NCI-H748 (cell line): Measurements from ENCODE around the gene NSG2.

ENCODE experiments used
- DNase-seq: peaks from one replicate; lab custom pipeline; 2025; ENCODE audit not compliant: unreplicated experiment; lab: John Stamatoyannopoulos, UW

The NSG2 gene

DNA sequence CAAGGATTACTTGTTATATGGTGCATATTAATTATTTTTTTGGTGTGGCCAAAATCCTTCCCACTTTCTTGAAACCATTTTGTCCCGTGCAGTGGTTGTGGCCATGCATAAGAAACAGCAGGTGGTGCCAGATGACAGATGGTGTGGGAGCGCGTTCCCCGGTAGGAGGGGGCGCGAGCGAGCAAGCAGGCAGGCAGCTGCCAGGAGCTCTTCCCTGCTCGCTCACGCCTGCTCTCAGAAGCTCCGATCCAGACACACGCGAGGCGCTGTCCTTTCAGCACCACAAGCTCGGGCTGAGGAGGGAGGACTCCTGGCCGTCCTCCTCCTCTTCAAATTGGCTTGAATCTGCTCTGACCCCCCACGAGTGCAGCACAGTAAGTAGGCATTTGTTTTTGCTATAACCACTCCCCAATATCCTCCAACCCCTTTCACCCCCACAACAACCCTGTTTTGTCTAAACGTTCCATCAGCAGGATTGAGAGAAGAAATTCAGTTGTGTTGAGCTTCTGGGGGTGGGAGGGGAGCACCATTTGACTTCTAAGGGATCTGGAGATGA, at the start of gene NSG2:
NSG2 (plus strand) TSS at position 237 of the 556 bp plus-strand sequence. CDS start 1,050 bp downstream, outside the sequence.
- DNase-seq, result peak; percentile 96

DNA sequence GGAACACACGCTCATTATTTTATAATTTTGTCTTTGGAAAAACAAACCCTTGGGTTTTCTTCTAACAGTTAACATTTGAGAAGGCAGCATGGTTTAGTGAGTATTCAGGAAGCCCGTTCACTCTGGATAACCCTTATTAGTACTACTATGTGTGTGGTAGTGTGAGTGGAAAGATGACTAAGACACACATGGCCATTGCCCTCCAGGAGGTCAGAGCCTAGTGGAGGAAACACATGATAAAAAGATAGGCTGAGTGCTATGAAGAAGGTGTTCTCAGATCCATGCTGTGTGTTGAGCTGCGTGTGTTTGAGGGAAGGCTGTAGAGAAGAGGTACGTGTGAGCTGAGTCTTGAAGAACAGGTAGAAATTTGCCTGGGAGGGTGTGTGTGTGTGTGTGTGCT, 48.2 kb upstream of the NSG2 start:
- DNase-seq, result no peak

DNA sequence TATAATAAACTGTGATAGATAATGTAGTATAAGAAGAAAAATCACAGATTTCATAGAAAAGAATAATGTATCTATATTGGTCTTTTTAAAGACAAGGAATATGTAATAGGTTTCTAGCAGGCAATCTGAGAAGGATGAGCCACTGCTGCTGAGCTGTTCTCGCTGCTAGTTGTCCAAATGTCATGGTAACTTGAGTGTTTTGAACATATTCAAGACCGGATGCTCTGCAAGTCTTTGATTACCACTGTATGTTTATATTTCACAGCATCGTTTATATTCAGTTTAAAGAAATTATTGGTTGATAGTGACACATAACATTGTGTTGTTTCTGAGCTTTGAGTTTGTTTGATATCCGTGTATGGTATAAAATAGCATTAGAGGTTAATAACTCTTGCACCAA, 47.0 kb upstream of the NSG2 start:
- peak; percentile 40 for DNase-seq

DNA sequence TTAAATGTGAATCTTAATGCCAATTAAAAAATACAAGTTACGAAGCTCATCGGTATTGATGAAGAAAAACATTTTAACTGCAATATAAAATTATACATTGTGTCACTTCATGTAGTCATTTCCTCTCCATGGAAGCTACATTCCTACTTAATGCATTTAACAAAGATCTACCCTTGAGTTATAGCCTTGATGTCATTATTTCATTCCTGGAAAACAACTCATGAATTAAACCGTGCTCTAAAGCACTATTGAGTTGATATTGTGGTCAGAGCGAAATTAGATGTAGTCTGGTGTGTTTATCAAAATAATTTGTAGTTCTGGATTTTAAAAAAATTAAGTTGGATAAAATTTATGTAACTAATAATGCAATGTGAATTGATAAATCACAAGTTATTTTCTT, 45.4 kb upstream of the NSG2 start:
- DNase-seq, result no peak

DNA sequence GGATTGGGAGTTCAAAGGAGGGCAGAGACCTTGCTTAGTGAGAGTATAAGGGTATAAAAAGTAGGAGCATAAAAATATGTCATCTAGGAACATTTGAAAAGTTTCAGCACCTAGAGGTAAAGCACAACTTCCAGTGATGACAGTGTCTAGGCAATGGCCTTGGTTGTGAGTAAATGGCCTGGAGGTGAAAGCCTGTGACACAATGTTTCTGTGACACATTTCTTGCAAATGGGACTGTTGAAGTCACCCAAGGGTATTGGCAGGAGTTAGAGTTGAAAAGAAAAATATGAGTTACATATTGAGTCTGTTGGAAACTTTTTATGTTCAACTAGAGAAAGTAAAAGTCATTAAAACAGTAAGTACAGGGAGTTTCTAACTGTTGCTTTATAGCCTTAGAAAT, 41.7 kb upstream of the NSG2 start:
- DNase-seq, result no peak

DNA sequence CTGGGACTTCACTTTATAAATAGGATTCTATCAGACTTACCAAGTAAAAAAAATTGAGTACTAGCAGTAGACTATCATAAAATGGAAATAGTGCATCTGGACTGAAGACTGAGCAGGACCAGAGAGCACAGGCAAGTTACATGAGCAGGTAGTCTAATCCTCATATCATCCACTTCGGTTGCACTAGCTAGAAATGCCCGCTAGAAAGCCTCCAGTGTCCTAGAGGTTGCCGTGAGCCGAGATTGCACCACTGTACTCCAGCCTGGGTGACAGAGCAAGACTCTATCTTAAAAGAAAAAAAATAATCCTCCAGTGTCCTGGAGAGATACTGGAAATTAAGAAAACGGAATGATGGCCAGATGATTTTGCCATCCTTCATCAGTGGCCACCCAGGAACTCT, 36.6 kb upstream of the NSG2 start:
- no peak for DNase-seq

DNA sequence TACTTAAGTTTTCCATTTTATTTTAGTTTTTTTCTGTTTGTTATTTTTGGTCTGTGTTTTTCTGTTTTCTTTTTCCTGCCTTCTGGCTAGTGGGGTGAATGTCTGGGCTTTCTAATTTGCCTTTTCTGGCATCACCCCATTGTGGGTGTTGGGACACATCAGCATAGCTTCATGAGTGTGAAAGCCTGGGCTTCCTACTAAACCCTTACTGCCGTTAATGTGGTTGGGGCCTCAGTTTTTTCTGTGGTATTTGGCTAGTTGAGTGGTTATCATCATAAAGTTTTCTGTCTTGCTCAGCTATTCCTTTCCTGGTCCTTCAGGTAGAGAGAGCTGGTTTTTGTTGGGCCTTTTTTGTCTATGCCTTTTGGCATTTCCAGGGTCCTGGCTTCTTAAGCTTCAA, 35.1 kb upstream of the NSG2 start:
- DNase-seq, result no peak

DNA sequence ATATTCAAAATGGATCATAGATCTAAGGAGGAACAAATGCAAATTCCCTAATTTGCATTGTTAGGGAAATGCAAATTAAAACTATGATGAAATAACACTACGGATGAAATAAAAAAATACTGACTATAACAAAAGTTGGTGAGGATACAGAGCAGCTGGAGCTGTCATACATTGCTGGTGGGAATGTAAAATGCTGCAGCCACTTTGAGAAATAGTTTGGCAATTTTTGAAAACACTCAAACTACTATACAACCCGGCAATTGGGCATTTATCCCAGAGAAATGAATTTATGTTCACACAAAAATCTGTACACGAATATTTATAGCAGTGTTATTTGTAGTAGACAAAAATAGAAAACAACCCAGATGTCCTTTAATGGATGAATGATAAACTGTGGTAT, 34.1 kb upstream of the NSG2 start:
- DNase-seq, result no peak

DNA sequence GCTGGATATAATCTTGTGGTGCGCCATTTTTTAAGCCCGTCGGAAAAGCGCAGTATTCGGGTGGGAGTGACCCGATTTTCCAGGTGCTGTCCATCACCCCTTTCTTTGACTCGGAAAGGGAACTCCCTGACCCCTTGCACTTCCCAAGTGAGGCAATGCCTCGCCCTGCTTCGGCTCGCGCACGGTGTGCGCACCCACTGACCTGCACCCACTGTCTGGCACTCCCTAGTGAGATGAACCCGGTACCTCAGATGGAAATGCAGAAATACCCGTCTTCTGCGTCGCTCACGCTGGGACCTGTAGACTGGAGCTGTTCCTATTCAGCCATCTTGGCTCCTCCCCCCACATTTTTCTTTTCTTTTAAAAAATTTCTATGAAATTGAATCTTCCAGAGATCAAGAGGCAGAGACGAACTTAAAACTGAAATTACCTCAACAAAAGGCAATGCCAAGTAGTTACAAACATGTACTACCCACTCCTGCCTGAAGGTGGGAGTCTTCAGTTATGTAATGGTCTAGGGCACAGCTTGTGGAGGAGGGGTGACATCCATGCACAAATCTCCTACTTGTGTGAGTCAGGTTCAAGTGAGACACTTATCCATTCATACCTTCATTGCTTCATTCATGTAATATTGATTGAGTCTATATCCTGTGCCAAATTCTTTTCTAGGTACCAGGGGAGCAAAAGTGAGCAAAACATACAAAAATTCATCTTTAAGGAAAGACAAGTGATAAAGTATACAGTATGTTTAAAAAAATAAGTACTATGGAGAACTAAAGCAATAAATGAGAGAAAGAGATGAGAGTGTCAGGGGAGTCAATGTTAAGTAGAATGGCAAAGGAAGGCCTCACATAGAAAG, 25.2 kb upstream of the NSG2 start:
- DNase-seq, result peak; percentile 86

DNA sequence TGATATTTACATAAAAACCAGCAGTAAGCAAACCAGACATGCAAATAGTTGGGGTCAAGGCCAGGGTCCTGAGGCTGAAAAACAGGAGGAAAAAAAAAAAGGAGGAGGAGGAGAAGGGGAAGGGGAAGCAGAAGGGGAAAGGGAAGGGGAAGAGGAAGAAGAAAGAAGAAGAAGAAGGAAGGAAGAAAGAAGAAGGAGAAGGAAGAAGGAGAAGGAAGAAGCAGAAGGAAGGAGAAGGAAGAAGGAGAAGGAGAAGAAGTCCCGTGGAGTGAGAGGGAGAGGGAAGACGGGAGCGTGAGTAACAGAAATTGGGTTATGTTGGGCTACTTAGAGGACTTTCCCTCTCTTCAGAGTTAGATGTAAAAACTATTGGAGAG, 24.6 kb upstream of the NSG2 start:
- DNase-seq, result no peak

DNA sequence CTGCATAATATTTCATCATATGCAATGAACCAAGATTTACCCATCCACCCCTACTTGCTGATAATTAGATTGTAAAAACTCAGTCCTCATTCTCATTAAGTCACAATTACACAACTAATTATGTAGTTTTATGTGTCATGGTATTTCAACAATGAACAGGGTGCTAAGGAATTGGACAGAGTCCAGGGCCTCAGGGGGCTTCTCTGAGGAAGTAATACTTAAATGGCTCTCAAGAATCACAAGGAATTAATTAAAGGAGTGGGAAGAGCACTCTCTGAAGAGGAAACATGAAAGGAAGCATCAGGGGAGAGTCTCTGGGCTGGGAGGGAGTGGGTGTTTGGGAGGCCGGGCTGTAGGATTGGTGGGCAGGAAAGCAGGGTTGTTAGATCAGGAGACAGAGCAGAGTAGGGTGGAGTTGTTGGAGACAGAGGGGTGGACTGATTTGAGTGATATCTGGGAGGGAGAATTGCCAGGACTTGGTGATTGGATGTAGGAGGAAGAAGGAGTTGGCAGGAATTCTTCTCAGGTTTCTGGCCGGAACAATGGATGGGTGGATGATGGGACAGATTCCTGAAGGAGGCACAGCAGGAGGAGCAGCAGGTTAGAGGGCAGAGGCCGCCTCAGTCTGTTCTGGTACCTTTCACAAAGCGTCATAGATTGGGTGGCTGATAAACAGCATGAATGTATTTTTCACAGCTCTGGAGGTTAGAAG, 23.0 kb upstream of the NSG2 start:
- DNase-seq, result no peak

DNA sequence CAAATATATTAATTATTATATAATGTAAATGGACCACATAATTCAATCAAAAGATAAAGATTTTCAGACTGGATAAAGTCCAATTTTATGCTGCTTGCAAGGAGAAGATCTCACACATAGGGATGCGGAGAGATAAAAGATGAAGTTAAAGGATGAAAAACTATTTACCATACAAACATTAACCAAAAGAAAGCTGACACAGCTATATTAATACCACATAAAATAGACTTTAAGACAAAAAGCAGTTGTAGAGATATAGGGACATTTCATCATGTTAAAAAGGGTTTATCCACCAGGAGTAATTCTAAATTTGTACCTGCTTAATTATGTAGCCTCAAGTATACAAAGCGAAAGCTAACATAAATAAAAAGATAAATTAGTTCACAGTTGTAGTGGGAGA, 15.2 kb upstream of the NSG2 start:
- no peak for DNase-seq

DNA sequence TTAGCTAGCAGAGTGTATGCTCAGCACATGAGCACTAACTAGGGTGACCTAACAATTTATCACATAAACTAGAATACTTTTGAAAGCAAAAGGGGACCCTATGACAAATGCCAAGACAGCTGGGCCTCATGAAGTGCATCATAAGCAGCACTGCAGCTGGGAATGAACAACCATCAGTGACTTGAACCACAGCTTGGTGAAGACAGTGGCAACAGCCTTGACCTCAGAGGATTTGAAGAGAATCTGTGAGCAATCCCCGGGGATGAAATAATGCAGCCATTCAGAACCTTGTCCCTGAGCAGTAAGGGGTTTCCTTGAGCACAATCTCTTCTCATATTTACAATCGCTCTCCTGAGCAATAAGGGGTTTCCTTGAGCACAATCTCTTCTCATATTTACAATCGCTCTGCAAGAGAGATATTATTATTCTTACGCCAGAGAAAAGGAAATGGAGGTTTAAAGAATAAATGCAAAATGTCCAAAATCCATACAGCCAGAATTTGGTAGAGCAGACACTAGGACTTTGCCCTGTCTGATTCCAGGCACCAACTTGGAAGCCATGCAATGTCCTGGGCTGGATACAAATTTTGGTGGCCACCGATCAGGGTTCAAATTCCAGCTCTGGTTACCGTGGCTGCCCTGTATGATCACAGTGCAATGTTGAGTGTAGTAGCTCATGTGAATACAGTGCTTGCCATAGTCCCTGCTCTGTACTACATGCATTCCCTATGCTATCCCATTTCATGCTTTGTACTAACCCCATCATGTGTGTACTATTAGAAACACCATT, 846 bp upstream of the NSG2 start:
- DNase-seq, result no peak

DNA sequence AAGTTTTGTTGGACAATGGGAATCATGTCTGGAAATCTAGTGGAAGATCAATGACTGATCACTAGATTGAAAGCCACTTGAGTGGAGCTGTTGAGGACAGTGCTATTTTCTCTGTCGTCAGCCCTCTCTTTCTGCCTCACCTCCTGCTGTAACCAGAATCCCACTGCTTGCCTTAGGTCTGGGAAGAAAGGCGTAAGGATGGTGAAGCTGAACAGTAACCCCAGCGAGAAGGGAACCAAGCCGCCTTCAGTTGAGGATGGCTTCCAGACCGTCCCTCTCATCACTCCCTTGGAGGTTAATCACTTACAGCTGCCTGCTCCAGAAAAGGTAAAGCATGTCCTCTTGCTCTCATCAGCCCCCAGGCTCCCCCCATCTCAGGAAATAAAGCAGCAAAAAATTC, 1.1 kb downstream of the NSG2 start:
- peak; percentile 53 for DNase-seq

DNA sequence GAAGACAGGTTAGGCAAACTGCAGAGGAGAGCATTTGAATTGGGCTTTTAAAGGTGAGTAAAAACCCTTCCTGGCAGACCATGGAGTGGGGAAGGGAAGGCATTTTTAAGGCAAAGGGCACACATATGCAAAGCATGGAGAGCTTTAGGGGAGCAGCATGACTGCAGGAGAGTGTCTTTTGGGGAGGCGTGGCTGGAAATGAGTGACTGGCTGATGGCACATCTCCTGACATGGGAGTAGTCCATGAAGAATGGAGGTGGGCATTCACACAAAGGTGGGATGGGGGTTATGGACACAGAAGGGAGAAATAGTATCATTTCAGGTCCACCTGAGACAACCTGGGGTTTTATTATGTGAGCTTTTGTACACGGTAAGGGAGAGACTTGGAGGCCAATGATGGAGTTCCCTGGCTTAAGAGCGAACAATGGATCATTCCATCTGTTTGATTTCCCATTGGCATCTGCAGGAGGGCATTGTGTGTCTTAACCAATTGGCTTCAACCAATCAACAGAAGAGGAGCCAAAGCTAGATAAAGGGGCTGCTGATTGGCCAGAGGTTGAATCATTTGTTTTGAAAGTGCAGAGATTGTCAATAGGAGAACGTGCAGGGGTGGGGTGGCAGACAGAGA, 2.1 kb downstream of the NSG2 start:
- peak; percentile 92 for DNase-seq

DNA sequence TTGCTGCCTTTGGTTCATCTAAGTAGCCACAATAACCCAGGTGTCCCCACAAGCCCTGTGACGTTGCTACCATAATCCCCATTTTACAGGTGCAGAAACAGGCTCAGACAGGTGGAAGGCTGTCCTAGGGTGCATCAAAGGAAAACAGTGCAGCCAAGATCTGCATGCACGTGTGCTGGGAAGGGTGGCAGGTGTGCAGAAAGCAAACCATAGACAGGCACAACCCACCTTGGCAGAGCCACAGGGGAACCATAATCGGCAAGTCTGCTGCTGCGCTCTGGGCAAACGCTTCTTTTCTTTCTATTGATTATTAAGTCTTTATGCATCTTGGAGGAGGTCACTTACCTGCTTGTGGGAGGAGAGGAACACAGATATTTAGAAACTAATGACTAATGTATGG, 7.1 kb downstream of the NSG2 start:
- DNase-seq, result no peak

DNA sequence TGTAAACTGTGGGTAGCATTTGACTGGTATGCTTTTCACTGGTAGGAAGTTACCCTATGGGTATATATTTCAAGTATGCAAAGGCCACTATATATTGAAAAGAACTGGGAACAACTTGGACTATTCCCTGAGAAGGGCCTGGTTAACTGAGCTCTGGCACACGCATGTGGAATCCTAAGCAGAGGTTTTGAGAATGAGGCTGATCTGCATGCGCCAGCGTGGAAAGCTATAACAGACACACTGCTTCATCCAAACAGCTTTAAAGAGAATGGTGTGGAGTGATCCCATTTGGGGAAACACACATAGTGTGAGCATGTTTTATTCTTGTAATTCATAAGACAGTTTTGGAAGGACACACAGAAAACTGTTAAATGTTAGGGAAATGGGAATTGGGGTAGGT, 8.4 kb downstream of the NSG2 start:
- DNase-seq, result no peak

DNA sequence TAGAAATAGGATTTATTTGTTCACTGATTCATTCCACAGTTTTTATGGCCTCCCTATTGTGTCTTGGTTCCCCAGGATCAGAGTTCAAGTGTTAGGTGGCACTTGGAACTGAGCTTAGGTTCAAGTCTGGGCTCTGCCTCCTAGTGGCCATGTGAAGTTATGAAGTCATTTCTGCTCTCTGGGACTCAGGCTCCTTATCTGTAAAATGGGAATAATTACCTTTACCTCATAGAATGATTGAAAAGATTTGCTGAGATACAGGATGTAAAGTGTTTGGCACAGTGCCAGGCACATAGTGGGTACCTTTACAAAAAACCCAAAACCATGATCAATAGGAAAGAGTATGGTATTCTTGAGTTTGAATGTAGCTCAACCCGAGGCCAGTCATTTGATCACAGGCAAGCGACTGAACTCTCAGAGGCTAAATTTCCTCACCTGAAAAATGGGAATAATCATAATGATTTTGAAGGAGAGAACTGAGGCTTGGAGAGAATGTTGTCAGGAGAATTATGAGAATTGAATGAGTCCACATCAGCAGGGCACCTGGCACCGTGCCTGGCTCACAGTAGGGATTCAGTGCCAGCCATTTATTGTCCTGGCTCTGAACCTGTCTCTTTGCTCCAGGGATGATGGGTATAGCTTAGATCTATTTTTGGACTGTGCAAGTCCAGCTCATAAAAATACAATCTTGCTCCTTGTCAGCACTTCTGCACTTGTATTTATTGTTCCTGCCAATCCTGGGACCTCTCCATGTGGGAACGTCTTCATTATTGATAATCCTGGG, 10.8 kb downstream of the NSG2 start:
- peak; percentile 72 for DNase-seq

DNA sequence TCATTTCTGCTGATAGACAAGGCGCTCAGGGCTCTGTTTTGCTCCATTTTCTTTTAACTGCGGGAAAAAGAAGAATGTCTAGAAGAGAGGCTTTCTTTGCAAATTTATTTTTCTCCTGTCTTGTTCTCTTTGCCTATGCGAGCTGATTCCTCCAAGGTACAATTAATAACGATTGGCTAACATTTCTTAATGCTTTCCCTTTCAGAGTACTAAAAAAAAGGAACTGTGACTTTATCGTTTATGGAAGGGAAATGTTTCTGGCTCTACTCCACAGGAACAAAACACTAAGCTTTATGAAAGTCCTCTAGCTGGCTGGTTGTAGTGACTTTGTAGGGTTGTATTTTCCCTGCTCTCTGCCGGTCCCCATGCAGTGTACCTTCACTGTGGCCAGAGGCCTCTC, 11.7 kb downstream of the NSG2 start:
- DNase-seq, result no peak

DNA sequence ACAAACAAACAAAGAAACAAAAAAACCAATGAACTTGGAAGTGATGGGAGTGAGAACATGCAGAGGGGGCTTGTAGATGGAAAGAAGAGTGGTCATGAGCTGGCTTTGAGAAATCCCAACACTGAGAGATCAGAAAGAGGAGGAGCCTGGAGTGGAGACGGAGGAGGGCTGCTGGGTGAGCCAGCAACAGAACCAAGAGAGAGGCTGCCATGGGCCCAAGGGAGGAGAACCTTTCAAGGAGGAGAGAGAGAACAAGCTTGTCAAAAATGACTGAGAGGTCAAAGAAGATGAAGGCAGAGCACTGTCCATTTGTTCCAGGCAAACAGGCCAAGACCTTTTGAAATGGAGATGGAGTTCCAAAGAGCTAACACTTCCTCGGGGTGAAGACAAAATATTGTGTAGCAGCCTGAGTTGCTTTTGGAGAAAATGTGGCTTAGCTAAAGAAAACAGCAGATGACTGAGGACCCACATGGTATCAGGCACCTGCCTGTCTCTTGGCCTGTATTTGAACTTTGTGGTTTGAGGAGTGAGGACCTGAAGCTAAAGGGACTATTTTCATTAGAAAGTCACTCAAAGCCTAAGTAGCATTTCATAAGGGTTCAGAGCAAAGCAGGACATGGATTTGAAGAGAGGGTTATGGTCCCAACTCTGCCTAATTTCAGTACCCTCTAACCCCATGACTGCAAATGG, 13.1 kb downstream of the NSG2 start:
- no peak for DNase-seq
